H1 (cell line): ENCODE results near the gene RRAD.

Experiments used
- CHD2 ChIP-seq: IDR thresholded peaks from 2 replicates; pipeline ENCODE4 v1.6.1; 2012; ENCODE audit warnings: low read length, improper control_type of control experiment
- EZH2 ChIP-seq: fragments of 200-600 bp; sonication (generic); IDR thresholded peaks from 2 replicates; pipeline ENCODE4 v1.7.1; 2012; ENCODE audit warnings: low read depth, mild to moderate bottlenecking, moderate library complexity, low read length, inconsistent platforms; ENCODE audit not compliant: severe bottlenecking
- YY1 ChIP-seq: IDR thresholded peaks from 2 replicates; pipeline ENCODE4 v1.6.1; 2011; ENCODE audit warnings: low read depth, mild to moderate bottlenecking, low read length
- ZNF274 ChIP-seq: IDR thresholded peaks from 2 replicates; pipeline ENCODE4 v1.7.0; 2012; ENCODE audit warnings: low read length, borderline replicate concordance; ENCODE audit errors: extremely low read depth

DNA sequence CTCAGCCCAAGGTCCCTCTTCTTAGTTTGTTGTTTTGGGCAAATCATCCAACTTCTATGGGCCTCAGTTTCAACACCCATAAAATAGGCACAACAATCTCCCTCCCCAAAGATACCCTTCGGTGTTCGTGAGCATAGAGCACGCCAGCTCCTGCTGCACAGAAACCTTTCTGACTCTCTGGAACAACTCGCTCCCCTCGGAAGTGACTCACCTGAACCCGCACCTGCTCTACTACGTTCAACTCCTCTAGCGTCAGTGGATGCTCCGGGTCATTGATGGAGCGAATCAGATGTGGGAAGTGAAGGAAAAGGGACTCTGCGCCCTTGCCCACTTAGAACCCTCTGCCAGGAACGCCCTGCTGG, 8.4 kb upstream of the RRAD start:
- no peak for TF ChIP-seq CHD2
- TF ChIP-seq YY1 = no peak
- TF ChIP-seq ZNF274 = no peak
- TF ChIP-seq EZH2 = no peak
